ENCODE results near the gene KCNH6.

KCNH6 gene

DNA sequence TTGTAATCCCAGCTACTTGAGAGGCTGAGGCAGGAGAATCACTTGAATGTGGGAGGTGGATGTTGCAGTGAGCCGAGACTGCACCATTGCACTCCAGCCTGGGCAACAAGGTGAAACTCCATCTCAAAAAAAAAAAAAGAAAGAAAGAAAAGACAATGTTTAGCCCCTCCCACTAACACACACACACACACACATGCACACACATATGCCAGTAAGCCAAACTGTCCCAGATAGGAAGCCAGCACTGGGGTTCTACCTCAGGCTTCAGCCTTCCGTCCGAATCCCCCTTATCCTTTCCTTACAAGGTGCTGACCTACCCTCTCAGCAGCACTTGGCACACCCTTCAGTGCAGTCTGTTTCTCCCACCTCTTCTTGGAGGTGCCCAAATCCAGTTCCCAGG, 8.7 kb upstream of the KCNH6 start:
- DNase-seq = no peak

DNA sequence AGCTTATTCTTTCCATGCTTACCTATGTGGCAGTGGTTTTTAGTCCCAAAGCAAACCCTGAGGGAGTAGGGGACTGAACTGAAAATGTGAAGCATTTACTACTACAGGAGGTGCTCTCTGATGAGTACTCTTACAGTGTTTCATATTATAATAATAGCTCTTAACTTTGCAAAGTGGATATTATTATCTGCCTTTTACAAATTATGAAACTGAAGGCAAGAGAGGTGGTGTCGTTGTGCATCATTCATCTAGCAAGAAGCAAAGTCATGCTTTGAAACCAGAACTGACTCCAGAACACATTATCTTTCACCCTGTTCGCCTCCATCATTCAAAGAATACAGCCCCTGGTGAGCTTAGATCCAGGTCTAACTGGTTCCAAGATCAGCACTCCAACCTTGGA, 8.2 kb upstream of the KCNH6 start:
- no peak for DNase-seq

DNA sequence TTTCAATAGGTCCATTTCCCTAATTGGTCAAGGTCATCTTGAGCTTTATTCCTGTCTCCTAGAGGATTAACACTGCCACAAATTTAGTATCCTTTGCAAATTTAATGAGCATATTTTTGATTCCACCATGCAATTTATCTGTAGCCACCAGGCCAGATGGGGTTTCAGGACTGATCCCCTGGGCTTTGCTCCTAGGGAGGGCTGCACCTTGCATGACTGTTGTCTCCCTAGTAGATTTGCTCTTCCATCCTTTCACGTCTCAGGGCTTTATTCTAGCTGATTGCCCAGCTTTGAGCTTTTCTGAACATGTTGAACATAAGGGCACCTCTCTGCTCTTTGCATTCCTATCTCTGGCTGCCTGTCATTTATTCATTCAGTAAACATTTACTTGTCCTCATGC, 7.7 kb upstream of the KCNH6 start:
- DNase-seq = no peak

DNA sequence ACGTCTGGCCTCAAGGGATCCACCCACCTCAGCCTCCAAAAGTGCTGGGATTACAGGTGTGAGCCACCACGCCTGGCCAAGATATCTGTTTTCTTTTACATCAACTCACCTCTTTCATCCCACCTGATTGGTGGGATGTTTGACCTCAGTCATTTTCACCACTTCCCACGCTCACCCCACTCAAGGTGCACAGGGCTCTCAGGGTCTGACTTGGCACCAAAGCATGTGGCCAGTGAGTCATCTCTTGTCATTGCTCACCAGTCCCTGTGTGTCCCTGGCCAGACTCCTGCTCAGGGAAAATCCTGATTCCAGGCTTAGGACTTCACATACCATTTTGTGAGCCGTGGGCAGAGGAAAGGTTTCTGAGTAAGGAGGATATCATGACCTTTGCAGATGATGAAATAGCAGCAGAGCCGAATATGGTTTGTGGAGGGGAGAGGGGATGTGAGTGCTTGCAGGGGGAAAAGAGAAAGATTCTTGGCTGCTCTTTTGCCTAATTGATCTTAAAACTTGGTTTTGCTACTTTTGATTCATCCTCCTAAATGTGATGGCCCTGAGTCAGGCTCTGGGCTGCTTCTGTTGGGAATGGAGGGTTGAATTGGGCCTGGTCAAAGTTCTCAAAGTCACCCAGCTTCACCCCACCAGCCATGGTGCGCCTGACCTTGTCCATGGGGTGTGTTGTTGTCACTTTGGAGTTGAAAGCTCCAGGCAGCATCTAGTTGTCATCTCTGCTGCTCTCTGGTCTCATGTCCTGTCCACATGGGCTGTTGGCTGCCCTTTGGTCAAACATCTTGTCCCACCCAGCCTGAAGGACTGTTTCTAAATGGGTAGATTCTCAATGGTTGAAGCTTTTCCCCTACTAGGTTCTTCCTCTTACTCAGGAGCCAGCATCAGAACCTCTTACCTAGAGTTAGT, 6.0 kb upstream of the KCNH6 start:
- no peak for DNase-seq

DNA sequence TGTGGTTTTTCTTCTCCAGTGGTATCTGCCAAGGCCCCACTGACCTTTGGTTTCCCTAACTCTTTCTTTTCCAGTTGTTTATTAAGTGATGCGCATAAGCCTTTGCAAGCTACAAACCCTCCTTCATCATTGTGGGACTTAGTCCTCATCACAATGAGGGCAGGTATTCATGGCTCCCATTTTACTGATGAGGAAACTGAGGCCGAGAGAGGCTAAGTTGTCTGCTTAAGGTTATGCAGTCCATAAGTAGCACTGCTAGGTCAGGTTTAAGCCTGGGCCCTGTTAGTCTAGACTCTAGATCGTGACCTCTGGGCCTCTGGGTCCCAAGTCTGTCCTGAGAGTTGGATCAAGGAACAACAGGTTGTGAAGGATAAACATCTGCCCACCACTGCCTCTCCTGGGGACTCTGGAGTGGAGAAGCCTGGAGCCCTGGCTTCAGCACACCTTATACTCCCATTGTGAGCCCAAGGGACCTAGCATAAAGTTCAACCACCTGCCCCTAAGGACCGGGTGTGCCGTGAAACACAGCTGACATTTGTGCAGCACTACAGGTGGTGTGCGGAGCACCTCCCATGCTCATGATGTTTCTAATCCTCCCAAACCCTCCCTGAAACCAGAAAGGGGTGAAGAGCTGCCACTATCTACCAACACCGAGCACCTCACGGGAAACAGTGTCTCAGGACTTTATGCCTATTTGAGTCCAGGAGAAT, 5.2 kb upstream of the KCNH6 start:
- DNase-seq = no peak

DNA sequence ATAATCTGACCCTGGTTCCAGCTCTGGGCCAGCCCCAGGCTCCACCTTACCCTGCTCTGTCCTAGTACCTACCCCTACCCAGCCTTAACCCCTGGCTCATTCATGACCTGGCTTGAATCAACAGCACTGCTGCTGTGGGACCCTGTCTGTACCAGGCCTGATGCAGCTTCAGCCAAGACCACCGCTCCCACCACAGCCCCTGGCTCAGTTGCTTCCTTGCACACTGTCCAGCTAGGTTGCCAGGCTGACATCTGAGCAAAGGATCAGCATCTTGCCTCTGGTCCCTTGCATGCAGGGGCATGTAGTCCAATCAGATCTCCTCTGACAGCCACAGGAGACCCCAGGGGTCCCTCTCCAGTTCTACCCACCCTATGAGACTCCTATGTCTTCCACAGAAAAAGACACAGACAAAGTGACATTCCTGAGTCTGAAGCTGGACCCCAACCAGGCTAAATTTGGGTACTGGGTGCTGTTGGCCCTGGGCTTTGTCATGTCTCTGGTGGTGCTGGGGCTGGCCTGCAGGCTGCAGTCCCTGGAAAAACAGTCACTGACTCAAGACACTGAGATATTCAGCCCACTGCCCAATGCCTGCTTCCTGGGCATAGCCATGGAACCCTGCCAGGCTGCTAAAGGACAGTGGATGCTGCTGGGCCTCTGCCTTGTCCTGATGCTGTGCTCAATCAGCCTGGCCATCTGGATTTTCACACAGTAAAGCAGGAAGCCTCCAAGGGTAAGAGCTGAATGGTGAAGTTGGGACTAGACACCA, 3.9 kb upstream of the KCNH6 start:
- no peak for DNase-seq

GRCh38 chr17:63519972-63520882, 2.9 kb upstream of the KCNH6 start:
- DNase-seq = no peak

- no peak for DNase-seq
Measured at GRCh38 chr17:63524051-63524450, 893 bp downstream of the KCNH6 start.

DNA sequence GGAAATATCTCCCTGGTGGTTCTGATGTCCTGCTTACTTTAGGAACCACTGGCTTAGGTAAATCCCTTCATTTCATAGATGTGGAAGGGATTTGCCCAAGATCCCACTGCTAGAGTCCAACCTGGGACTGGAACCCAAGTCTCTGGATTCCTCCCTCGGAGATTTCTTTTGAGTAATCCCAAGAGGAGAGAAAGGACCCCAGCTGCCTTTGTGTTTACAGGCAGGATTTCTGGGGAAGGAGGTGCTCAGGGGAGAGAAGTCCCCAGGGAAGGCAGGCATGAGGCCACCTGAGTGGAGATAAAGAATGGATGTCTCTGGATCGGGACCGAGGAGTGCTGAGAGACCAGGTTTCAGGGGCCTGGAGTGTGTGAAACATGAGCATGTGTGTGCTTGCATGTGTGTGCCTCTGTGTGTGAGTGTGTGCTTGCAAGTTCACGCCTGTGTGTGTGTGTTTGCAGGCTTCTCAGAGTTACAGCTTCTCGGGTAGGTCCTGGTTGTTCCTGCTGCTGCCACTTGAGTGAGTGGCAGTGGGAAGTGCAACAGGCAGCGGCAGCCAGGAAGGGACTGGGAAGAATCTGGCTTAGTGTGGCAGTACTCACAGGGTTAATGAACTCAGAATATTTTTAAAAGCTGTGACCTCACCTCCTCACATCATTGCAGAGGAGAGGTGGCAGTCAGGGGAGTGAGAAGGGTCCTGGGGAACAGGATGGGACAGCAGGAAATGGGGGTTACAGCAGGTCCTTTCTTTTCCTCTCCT, 2.2 kb downstream of the KCNH6 start:
- DNase-seq = no peak

DNA sequence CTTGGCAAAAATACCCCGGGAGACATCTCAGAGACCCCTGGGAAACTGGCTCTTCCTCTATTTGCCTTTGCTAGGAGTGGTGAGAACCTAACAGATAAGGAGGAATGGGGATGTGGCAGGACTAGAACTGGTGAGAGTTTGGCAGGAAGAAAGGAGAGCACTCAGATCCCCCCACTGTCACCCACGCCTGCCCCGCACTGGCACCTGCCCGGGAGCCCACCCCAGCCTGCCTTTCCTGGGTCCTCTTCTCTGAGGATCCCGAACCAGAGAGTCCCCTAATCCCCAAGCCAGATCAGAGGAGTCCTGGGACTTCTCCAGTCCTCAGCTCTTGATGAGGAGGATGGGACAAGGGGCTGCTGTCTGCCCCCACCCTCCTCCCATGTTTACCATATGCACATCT, 3.7 kb downstream of the KCNH6 start:
- DNase-seq = no peak

DNA sequence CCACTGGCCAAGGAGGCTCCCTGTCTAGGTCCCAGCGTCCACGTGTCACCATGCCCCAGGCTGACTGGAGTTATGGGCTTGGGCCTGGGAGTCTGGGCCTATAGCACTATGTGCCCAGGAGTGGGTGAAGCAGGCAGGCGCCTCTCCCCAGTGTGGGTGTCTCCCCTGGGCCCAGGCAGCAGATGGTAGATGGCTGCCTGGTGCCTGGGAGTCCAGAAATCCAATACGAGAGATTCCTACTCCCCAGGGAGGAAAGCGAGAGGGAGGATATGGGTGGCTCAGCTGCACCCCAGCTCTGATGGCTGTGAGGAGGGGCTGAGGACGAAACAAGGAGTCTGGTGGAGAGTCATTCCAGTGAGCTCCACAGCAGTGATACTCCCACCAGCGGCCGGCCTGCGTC, 5.0 kb downstream of the KCNH6 start:
- DNase-seq = no peak

GRCh38 chr17:63529711-63530556, 6.8 kb downstream of the KCNH6 start:
- no peak for DNase-seq

- DNase-seq = no peak
Measured at GRCh38 chr17:63530557-63531021, 7.4 kb downstream of the KCNH6 start.

- no peak for DNase-seq
Measured at GRCh38 chr17:63531022-63531965, 8.1 kb downstream of the KCNH6 start.

DNA sequence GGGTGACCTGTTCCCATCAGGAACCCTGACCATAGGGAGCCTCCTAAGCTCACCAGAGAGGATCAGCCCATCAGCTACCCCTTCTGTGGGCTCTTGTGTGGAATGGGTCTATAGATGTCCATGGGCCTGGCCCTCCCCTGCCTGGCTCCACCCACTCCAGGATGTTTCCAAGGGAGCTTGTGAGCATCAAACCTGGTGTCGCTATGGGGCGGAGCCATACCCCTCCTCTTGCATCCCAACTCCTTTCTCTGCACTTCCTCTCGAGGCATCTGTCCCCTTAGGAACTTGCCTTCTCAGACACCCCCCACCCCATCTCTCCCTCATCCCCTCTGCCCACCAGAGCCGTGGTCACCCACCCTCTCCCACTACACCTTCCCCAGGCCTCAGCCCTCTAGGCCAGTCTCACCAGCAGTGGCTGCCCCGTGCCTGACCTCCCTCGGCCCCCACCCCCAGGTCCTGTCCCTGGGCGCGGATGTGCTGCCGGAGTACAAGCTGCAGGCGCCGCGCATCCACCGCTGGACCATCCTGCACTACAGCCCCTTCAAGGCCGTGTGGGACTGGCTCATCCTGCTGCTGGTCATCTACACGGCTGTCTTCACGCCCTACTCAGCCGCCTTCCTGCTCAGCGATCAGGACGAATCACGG, 10.4 kb downstream of the KCNH6 start:
- no peak for DNase-seq

- no peak for DNase-seq
Measured at GRCh38 chr17:63534078-63534570, 11.0 kb downstream of the KCNH6 start.

DNA sequence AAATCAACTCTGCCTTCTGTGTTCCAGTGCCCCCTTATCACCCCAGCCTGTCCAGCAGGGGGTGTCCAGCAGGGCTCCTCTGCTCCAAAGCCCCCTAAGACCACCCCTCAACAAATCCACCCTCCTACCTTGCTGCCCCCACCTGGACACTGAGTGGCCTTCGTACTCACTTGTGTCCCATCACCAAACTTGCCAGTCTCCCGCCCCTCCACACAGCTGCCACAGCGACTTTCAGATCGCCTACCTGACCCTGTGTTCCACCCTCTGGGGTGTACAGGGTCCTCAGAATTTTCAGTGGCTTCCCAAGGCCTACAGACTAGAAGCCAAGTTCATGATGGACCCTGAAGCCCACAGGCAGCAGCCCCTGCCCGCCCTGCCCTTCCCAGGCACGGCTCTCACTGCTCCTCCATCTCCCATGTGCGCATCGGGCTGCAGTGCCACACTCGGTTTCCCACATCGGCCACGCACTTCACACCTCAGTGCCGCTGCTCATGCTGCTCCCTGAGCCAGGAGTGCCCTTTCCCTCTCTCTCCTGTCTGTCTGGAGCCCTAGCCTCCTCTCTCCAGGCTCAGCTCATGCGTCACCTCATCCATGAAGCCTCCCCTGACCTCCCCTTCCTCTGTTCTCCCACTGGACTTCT, 11.8 kb downstream of the KCNH6 start:
- no peak for DNase-seq

DNA sequence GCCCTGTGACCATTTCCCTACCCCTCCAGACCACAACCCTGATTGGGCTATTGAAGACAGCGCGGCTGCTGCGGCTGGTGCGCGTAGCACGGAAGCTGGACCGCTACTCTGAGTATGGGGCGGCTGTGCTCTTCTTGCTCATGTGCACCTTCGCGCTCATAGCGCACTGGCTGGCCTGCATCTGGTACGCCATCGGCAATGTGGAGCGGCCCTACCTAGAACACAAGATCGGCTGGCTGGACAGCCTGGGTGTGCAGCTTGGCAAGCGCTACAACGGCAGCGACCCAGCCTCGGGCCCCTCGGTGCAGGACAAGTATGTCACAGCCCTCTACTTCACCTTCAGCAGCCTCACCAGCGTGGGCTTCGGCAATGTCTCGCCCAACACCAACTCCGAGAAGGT, 12.5 kb downstream of the KCNH6 start:
- no peak for DNase-seq

Data from midbrain (tissue), 1 donor.